Gastroesophageal sphincter (tissue), 3 donors: Measurements from ENCODE around the gene SECISBP2.

ENCODE experiments used
- CTCF ChIP-seq, 4 experiments: fragments of 200-600 bp in 2 of 4; fragments of 450-650 bp in 2 of 4; sonication (generic) in 1 of 4; IDR thresholded peaks; one replicate each; pipeline ENCODE4 v1.5.1; 2017 to 2019; ENCODE audit warnings: antibody characterized with exemption in 4 of 4, mild to moderate bottlenecking in 2 of 4, moderate library complexity in 2 of 4
- EP300 ChIP-seq: sonication (generic); formaldehyde crosslinking; IDR thresholded peaks from one replicate; pipeline ENCODE4 v1.6.1; 2017; ENCODE audit warnings: antibody characterized with exemption, mild to moderate bottlenecking

DNA sequence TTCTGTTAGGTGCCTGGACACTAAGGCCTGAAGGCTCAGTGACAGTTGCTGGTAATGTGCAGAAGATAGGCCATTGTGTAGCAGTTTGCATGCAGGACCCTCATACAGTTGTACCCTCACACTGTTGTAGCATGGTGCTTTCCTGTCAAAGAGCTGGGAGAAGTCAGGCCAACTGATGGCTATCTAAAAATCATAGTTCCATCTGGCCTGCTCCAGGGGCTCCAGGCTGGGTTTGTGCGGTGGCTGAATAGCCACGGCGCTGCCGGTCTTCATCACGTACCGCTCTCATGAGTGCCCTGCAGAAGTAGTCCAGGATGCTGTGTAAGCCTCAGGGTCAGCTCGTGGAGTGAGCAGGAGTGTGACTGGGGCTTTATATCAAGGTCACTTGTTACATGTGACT is 12.2 kb downstream of the SECISBP2 start:
- TF ChIP-seq CTCF (IDR thresholded peaks at IDR 0.05) (no peak), EP300 (no peak)
